Esophagus squamous epithelium (tissue), 5 donors: ENCODE data around the gene WNT9A. TPM values are rescaled to one million over a fixed set of nuclear protein-coding genes. Genes with fewer than 3 reads are reported as not detected.

Source experiments
- DNase-seq: peaks from one replicate; lab custom pipeline; 2025; lab: John Stamatoyannopoulos, UW
- H3K27ac ChIP-seq, 4 donors: fragments of 200-600 bp; sonication (generic); one replicate each; pipeline ENCODE4 v1.5.1; 2016 to 2019; ENCODE audit warnings: mild to moderate bottlenecking in 1 of 4
- H3K27me3 ChIP-seq, 4 donors: fragments of 200-600 bp; sonication (generic); 1 replicate in 3 of 4; 2 replicates in 1 of 4; pipeline versions ENCODE4 v1.5.1 to v1.6.0; 2017 to 2021; ENCODE audit warnings: antibody characterized with exemption in 1 of 4
- H3K36me3 ChIP-seq, 3 donors: fragments of 200-600 bp; sonication (generic); one replicate each; pipeline ENCODE4 v1.5.1; 2016 to 2019
- H3K4me1 ChIP-seq, 3 donors: fragments of 200-600 bp; sonication (generic); one replicate each; pipeline ENCODE4 v1.5.1; 2017 to 2019
- H3K4me3 ChIP-seq, 4 donors: fragments of 200-600 bp; sonication (generic); 1 replicate in 3 of 4; 2 replicates in 1 of 4; pipeline ENCODE4 v1.5.1; 2016 to 2019; ENCODE audit warnings: mild to moderate bottlenecking in 2 of 4, moderate library complexity in 1 of 4
- H3K9me3 ChIP-seq, 3 donors: fragments of 200-600 bp; sonication (generic); one replicate each; pipeline ENCODE4 v1.5.1; 2016 to 2019
- CTCF ChIP-seq, 6 experiments: fragments of 450-650 bp in 4 of 6; fragments of 200-600 bp in 2 of 6; sonication (generic) in 2 of 6; IDR thresholded peaks; one replicate each; pipeline ENCODE4 v1.5.1; 2016 to 2019; ENCODE audit warnings: antibody characterized with exemption in 6 of 6, mild to moderate bottlenecking in 4 of 6, moderate library complexity in 4 of 6
- POLR2A ChIP-seq, 4 donors: fragments of 450-650 bp; IDR thresholded peaks; one replicate each; pipeline ENCODE4 v1.6.1; 2017; ENCODE audit warnings: antibody characterized with exemption in 4 of 4, mild to moderate bottlenecking in 4 of 4, moderate library complexity in 3 of 4
- WGBS, 2 donors: methylation state at CpG; one replicate each; pipeline ENCODE4 v1.1.5; 2018; 5-methylcytosine and 5-hydroxymethylcytosine counted together
- intact Hi-C: fragments of 100-400 bp; cut with DNase I; formaldehyde crosslinking; loops from one replicate; pipeline ENCODE4 v1.15.0; 2022
- small RNA-seq, 4 donors: library from RNA; depleted of rRNA; stranded (forward); fragments of <200 nt; gene quantifications; one replicate each; pipeline ENCODE3, GENCODE V24; 2016
- total RNA-seq, 4 donors: library from RNA; depleted of rRNA; stranded (reverse); fragments of >200 nt; gene quantifications; one replicate each; pipeline ENCODE4 v1.1.0, GENCODE V29; 2016
- donor health status: DM: yes; HTN: yes; CAD: no.

Gene WNT9A
- total RNA-seq, 4 donors from 2014 or later = 1.7 to 5.9 (median 2.8) TPM

GRCh38 chr1:227869279-227869842 lies 78.4 kb downstream of the WNT9A start:
- intact Hi-C loops = no loop called here
- no peak overlapping the region for H3K27ac ChIP-seq
- H3K27me3 ChIP-seq = peaks cover 0 to 11% (median 0%) of the 10 kb centered on the region in 4 donors
- H3K4me1 ChIP-seq = no peaks in the 10 kb centered on the region
- peaks cover 0 to 11% (median 4%) of the 10 kb centered on the region in 3 donors for H3K9me3 ChIP-seq
- H3K36me3 ChIP-seq = no peaks in the 10 kb centered on the region
- 39 to 59% methylated on average over 3 to 4 of the region's 5 CpGs for WGBS, 2 donors
- H3K4me3 ChIP-seq = no peak overlapping the region
- TF ChIP-seq POLR2A (IDR thresholded peaks at IDR 0.05) (no peak), CTCF (IDR thresholded peaks at IDR 0.05) (no peak)
- no peak for DNase-seq

Small RNA genes lying within 50 kb of the gene (small RNA-seq; reads per million reads assigned to genes)
- 0.14 to 1.2 (median 0.38) reads per million in 4 donors for gene MIR5008
- gene SEPT14P17 = 0 reads per million in 4 donors

Other genes with a start within 250 kb of the WNT9A start
- 10 to 100 TPM; 13.4 to 20.0 (median 16.7) TPM for gene JMJD4, start 212.6 kb downstream of the WNT9A start, total RNA-seq
- gene SNAP47, start 212.5 kb downstream of the WNT9A start, total RNA-seq = 10 to 100 TPM; 11.3 to 28.5 (median 20.2) TPM
- not detected for gene PRSS38, start 132.3 kb downstream of the WNT9A start, total RNA-seq
- gene WNT3A, start 59.1 kb upstream of the WNT9A start, total RNA-seq = 1 to 10 TPM in 2 of 4 donors, under 1 TPM in 2; 0.76 to 2.7 (median 1.3) TPM
- gene ARF1, start 134.8 kb upstream of the WNT9A start, total RNA-seq = 100 to 1,000 TPM; 279 to 327 (median 319) TPM
- 10 to 100 TPM in 3 of 4 donors, 1 to 10 TPM in 1; 8.5 to 21.3 (median 18.1) TPM for gene C1orf35, start 155.4 kb upstream of the WNT9A start, total RNA-seq
- gene MRPL55, start 161.4 kb upstream of the WNT9A start, total RNA-seq = 10 to 100 TPM; 33.8 to 62.2 (median 51.2) TPM
- 100 to 1,000 TPM; 279 to 320 (median 302) TPM for gene GUK1, start 192.3 kb upstream of the WNT9A start, total RNA-seq
- 1 to 10 TPM in 1 of 4 donors, under 1 TPM in 3; 0.48 to 2.7 (median 0.66) TPM for gene GJC2, start 202.0 kb upstream of the WNT9A start, total RNA-seq
- gene IBA57, start 217.9 kb upstream of the WNT9A start, total RNA-seq = 1 to 10 TPM; 4.8 to 9.1 (median 5.7) TPM